HL-60 (cell line): Measurements from ENCODE around the gene TMEM255B.
"Not testable (repeated sequence)": the region's sequence is repeated elsewhere in the genome, so short reads cannot be mapped to it uniquely, and the experiment has no call there.

Source experiments
- POLR2AphosphoS5 ChIP-seq: IDR thresholded peaks from 2 replicates; pipeline ENCODE4 v1.6.1; 2012; ENCODE audit warnings: low read depth
- TF ChIP-seq, protein P1 (sequence below): IDR thresholded peaks from one replicate; pipeline ENCODE4 v1.5.1; 2011; ENCODE audit warnings: low read length, control low read depth, inconsistent platforms; ENCODE audit not compliant: insufficient read depth
- TF ChIP-seq, protein P2 (sequence below): IDR thresholded peaks from 2 replicates; pipeline ENCODE4 v1.6.1; 2012; ENCODE audit warnings: low read depth; ENCODE audit not compliant: insufficient replicate concordance

DNA sequence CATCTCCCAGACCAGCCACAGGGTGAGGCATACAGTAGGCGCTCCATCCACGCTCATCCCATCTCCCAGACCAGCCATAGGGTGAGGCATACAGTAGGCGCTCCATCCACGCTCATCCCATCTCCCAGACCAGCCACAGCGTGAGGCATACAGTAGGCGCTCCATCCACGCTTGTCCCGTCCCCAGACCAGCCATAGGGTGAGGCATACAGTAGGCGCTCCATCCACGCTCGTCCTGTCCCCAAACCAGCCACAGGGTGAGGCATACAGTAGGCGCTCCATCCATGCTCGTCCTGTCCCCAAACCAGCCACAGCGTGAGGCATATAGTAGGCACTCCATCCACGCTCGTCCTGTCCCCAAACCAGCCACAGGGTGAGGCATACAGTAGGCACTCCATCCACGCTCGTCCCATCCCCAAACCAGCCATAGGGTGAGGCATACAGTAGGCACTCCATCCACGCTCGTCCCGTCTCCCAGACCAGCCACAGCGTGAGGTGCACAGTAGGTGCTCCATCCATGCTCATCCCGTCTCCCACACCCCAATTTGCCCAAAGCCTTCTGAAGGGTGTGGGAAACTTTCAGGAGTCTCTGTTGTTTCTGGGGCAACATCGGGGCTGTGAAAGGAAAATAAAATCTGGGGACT, 13.4 kb upstream of the TMEM255B start:
- TF ChIP-seq, protein P1, sequence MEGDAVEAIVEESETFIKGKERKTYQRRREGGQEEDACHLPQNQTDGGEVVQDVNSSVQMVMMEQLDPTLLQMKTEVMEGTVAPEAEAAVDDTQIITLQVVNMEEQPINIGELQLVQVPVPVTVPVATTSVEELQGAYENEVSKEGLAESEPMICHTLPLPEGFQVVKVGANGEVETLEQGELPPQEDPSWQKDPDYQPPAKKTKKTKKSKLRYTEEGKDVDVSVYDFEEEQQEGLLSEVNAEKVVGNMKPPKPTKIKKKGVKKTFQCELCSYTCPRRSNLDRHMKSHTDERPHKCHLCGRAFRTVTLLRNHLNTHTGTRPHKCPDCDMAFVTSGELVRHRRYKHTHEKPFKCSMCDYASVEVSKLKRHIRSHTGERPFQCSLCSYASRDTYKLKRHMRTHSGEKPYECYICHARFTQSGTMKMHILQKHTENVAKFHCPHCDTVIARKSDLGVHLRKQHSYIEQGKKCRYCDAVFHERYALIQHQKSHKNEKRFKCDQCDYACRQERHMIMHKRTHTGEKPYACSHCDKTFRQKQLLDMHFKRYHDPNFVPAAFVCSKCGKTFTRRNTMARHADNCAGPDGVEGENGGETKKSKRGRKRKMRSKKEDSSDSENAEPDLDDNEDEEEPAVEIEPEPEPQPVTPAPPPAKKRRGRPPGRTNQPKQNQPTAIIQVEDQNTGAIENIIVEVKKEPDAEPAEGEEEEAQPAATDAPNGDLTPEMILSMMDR = not testable (repeated sequence)
- TF ChIP-seq, protein P2, sequence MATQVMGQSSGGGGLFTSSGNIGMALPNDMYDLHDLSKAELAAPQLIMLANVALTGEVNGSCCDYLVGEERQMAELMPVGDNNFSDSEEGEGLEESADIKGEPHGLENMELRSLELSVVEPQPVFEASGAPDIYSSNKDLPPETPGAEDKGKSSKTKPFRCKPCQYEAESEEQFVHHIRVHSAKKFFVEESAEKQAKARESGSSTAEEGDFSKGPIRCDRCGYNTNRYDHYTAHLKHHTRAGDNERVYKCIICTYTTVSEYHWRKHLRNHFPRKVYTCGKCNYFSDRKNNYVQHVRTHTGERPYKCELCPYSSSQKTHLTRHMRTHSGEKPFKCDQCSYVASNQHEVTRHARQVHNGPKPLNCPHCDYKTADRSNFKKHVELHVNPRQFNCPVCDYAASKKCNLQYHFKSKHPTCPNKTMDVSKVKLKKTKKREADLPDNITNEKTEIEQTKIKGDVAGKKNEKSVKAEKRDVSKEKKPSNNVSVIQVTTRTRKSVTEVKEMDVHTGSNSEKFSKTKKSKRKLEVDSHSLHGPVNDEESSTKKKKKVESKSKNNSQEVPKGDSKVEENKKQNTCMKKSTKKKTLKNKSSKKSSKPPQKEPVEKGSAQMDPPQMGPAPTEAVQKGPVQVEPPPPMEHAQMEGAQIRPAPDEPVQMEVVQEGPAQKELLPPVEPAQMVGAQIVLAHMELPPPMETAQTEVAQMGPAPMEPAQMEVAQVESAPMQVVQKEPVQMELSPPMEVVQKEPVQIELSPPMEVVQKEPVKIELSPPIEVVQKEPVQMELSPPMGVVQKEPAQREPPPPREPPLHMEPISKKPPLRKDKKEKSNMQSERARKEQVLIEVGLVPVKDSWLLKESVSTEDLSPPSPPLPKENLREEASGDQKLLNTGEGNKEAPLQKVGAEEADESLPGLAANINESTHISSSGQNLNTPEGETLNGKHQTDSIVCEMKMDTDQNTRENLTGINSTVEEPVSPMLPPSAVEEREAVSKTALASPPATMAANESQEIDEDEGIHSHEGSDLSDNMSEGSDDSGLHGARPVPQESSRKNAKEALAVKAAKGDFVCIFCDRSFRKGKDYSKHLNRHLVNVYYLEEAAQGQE = not testable (repeated sequence)
- not testable (repeated sequence) for TF ChIP-seq POLR2AphosphoS5
